Caco-2 (cell line): ENCODE results near the gene DPEP3. TPM values are rescaled to one million over a fixed set of nuclear protein-coding genes. Genes with fewer than 3 reads are reported as not detected.

Source experiments
- BruUV-seq: library from RNA; stranded (reverse); fragments of 400-500 nt; replicated peaks from 2 replicates; lab custom pipeline; 2021; lab: Mats Ljungman, UMichigan
- CTCF ChIA-PET: fragments of 300-600 bp; sonication (Branson Sonifier 250); formaldehyde crosslinking; loops from one replicate; lab custom pipeline; 2022; ENCODE audit warnings: antibody characterized with exemption; lab: Charles Lee
- POLR2A ChIA-PET: fragments of 300-600 bp; sonication (Branson Sonifier 250); formaldehyde crosslinking; loops from one replicate; lab custom pipeline; 2022; ENCODE audit warnings: antibody characterized with exemption; lab: Charles Lee
- DNase-seq, 2 experiments: peaks; one replicate each; pipeline versions ENCODE4 v3.0.0 to v3.0.0-alpha.2; 2020 to 2022
- H3K27me3 ChIP-seq: replicated peaks from 2 replicates; pipeline ENCODE4 v1.6.0; 2011; ENCODE audit warnings: low read length; ENCODE audit not compliant: control insufficient read depth, insufficient read depth
- H3K36me3 ChIP-seq: 2 replicates; pipeline ENCODE4 v1.5.1; 2011; ENCODE audit warnings: low read length; ENCODE audit not compliant: control insufficient read depth, insufficient read depth
- H3K4me1 ChIP-seq: fragments of 250-450 bp; sonication (Bioruptor Pico); 2 replicates; pipeline ENCODE4 v1.5.1; 2020; ENCODE audit warnings: mild to moderate bottlenecking
- H3K4me3 ChIP-seq: 2 replicates; pipeline ENCODE4 v1.5.1; 2011; ENCODE audit warnings: low read depth, mild to moderate bottlenecking, control low read depth, low read length
- H3K9me3 ChIP-seq: fragments of 250-450 bp; sonication (Bioruptor Pico); 2 replicates; pipeline ENCODE4 v1.5.1; 2020; ENCODE audit warnings: mild to moderate bottlenecking, moderate library complexity
- H3K27ac Mint-ChIP-seq: one replicate; pipeline ENCODE4 v1.8.0; 2022; ENCODE audit warnings: mixed read lengths; ENCODE audit not compliant: unreplicated experiment
- H3K27me3 Mint-ChIP-seq: one replicate; pipeline ENCODE4 v1.8.0; 2022; ENCODE audit warnings: mixed read lengths; ENCODE audit not compliant: insufficient read depth, unreplicated experiment
- H3K36me3 Mint-ChIP-seq: one replicate; pipeline ENCODE4 v1.8.0; 2022; ENCODE audit warnings: mild to moderate bottlenecking, mixed read lengths; ENCODE audit not compliant: insufficient read depth, unreplicated experiment
- H3K4me1 Mint-ChIP-seq: one replicate; pipeline ENCODE4 v1.8.0; 2022; ENCODE audit warnings: low read depth, mixed read lengths; ENCODE audit not compliant: unreplicated experiment
- H3K4me3 Mint-ChIP-seq: one replicate; pipeline ENCODE4 v1.8.0; 2022; ENCODE audit warnings: mild to moderate bottlenecking, moderate library complexity, mixed read lengths; ENCODE audit not compliant: unreplicated experiment
- H3K9me3 Mint-ChIP-seq: one replicate; pipeline ENCODE4 v1.8.0; 2022; ENCODE audit warnings: mixed read lengths; ENCODE audit not compliant: unreplicated experiment
- CTCF ChIP-seq, 2 experiments: fragments of 200-600 bp in 1 of 2; IDR thresholded peaks; 1 replicate in 1 of 2; 2 replicates in 1 of 2; pipeline versions ENCODE4 v1.5.1 to v1.8.0; 2011 to 2022; ENCODE audit warnings: antibody characterized with exemption in 1 of 2, control low read depth in 1 of 2, inconsistent platforms in 1 of 2, low read depth in 1 of 2, low read length in 1 of 2, mild to moderate bottlenecking in 1 of 2, moderate library complexity in 1 of 2; ENCODE audit not compliant: insufficient read depth in 1 of 2, severe bottlenecking in 1 of 2, unreplicated experiment in 1 of 2
- intact Hi-C: fragments of 100-400 bp; cut with micrococcal nuclease; formaldehyde crosslinking; loops from one replicate; pipeline ENCODE4 v1.10.0; 2022; ENCODE audit not compliant: unreplicated experiment
- total RNA-seq: library from RNA; stranded (reverse); gene quantifications from 2 replicates; pipeline ENCODE4 v1.2.3, GENCODE V29; 2022

DPEP3 gene
- total RNA-seq, 1 experiment from 2014 or later: not detected

GRCh38 chr16:67946128-67946569, 34.1 kb downstream of the DPEP3 start:
- H3K4me1 Mint-ChIP-seq: peaks cover 6% of the 10 kb centered on the region
- no peak overlapping the region for H3K27ac Mint-ChIP-seq
- CTCF ChIA-PET: no interaction called here
- no peak for TF ChIP-seq CTCF (IDR thresholded peaks at IDR 0.05; ENCODE audit: insufficient read depth in 1 of 2, low read depth in 1 of 2, low read length in 1 of 2, severe bottlenecking in 1 of 2, unreplicated experiment in 1 of 2)
- no peak overlapping the region for H3K4me3 Mint-ChIP-seq
- intact Hi-C loops: no loop called here
- H3K36me3 ChIP-seq: peaks cover 7% of the 10 kb centered on the region
- POLR2A ChIA-PET: no interaction called here
- peaks cover 6% of the 10 kb centered on the region; the same call in 1 of the 2 replicates for H3K4me1 ChIP-seq
- no peak overlapping the region for H3K4me3 ChIP-seq
- H3K36me3 Mint-ChIP-seq: peaks cover 94% of the 10 kb centered on the region
- no peaks in the 10 kb centered on the region for H3K27me3 Mint-ChIP-seq
- no peaks in the 10 kb centered on the region for H3K9me3 Mint-ChIP-seq
- no peak for DNase-seq
- no peaks in the 10 kb centered on the region for H3K27me3 ChIP-seq
- BruUV-seq: no TSS peak
- H3K9me3 ChIP-seq: no peaks in the 10 kb centered on the region

- no peak for TF ChIP-seq CTCF (IDR thresholded peaks at IDR 0.05; ENCODE audit: insufficient read depth in 1 of 2, low read depth in 1 of 2, low read length in 1 of 2, severe bottlenecking in 1 of 2, unreplicated experiment in 1 of 2)
- Mint-ChIP-seq H3K4me3 (no peak overlapping the region), H3K4me1 (peaks cover 6% of the 10 kb centered on the region), H3K27ac (no peak overlapping the region), H3K27me3 (no peaks in the 10 kb centered on the region), H3K36me3 (peaks cover 93% of the 10 kb centered on the region), H3K9me3 (no peaks in the 10 kb centered on the region)
- Histone ChIP-seq H3K9me3 (no peaks in the 10 kb centered on the region), H3K27me3 (no peaks in the 10 kb centered on the region), H3K4me3 (no peak overlapping the region), H3K36me3 (peaks cover 6% of the 10 kb centered on the region), H3K4me1 (peaks cover 6% of the 10 kb centered on the region; the same call in 1 of the 2 replicates)
- intact Hi-C loops: no loop called here
- ChIA-PET POLR2A (no interaction called here), CTCF (no interaction called here)
- no peak for DNase-seq
- BruUV-seq: no TSS peak
Observed at GRCh38 chr16:67945392-67945933, 34.8 kb downstream of the DPEP3 start.

GRCh38 chr16:67944690-67945391, 35.5 kb downstream of the DPEP3 start:
- H3K27me3 Mint-ChIP-seq: no peaks in the 10 kb centered on the region
- ChIA-PET CTCF (no interaction called here), POLR2A (no interaction called here)
- Histone ChIP-seq H3K27me3 (no peaks in the 10 kb centered on the region), H3K4me1 (peaks cover 6% of the 10 kb centered on the region; the same call in 1 of the 2 replicates), H3K36me3 (peaks cover 6% of the 10 kb centered on the region), H3K9me3 (no peaks in the 10 kb centered on the region), H3K4me3 (no peak overlapping the region)
- intact Hi-C loops: no loop called here
- peaks cover 6% of the 10 kb centered on the region for H3K4me1 Mint-ChIP-seq
- no peak for TF ChIP-seq CTCF (IDR thresholded peaks at IDR 0.05; ENCODE audit: insufficient read depth in 1 of 2, low read depth in 1 of 2, low read length in 1 of 2, severe bottlenecking in 1 of 2, unreplicated experiment in 1 of 2)
- H3K9me3 Mint-ChIP-seq: no peaks in the 10 kb centered on the region
- BruUV-seq: TSS peak; percentile 17
- no peak for DNase-seq
- peaks cover 92% of the 10 kb centered on the region for H3K36me3 Mint-ChIP-seq
- no peak overlapping the region for H3K27ac Mint-ChIP-seq
- H3K4me3 Mint-ChIP-seq: no peak overlapping the region
